H1 (cell line): Measurements from ENCODE around the gene DCLRE1A. TPM values are rescaled to one million over a fixed set of nuclear protein-coding genes. Genes with fewer than 3 reads are reported as not detected.
A peak's percentile ranks its signal among the peaks of the same experiment; 100 is the strongest.

Source experiments
- CTCF ChIA-PET: fragments of 300-600 bp; sonication (Branson Sonifier 250); formaldehyde crosslinking; loops from one replicate; lab custom pipeline; 2021; ENCODE audit not compliant: partially characterized antibody; lab: Charles Lee
- POLR2A ChIA-PET: fragments of 300-600 bp; sonication (Branson Sonifier 250); formaldehyde crosslinking; loops from one replicate; lab custom pipeline; 2021; ENCODE audit warnings: inconsistent platforms; ENCODE audit not compliant: partially characterized antibody; lab: Charles Lee
- DNase-seq, 2 experiments: peaks; one replicate each; pipeline versions ENCODE4 v3.0.0 to v3.0.0-alpha.2; 2010 to 2022; ENCODE audit warnings: low spot score in 2 of 2, low read depth in 1 of 2, mixed read lengths in 1 of 2
- FAIRE-seq: peaks from 2 replicates; lab custom pipeline; 2011; peaks lifted over from hg19 to GRCh38; lab: Jason Lieb, UNC
- H2AFZ ChIP-seq: 2 replicates; pipeline ENCODE4 v1.8.1; 2012; ENCODE audit warnings: low read length, inconsistent platforms
- H2AK5ac ChIP-seq: 2 replicates; pipeline ENCODE4 v1.6.1; 2013; ENCODE audit warnings: low read depth, low read length
- H2BK120ac ChIP-seq: replicated peaks from 2 replicates; pipeline ENCODE3; 2013; ENCODE audit warnings: low read depth, low read length, inconsistent platforms
- H2BK12ac ChIP-seq: 2 replicates; pipeline ENCODE4 v1.6.1; 2013; ENCODE audit warnings: low read depth, low read length
- H2BK15ac ChIP-seq: 2 replicates; pipeline ENCODE4 v1.6.1; 2013; ENCODE audit warnings: low read length
- H2BK20ac ChIP-seq: 2 replicates; pipeline ENCODE4 v1.6.1; 2013; ENCODE audit warnings: low read length
- H2BK5ac ChIP-seq: 2 replicates; pipeline ENCODE4 v1.6.1; 2013; ENCODE audit warnings: low read depth, low read length
- H3K14ac ChIP-seq: 2 replicates; pipeline ENCODE4 v1.6.1; 2013; ENCODE audit warnings: inconsistent platforms; ENCODE audit not compliant: insufficient read length
- H3K18ac ChIP-seq: 2 replicates; pipeline ENCODE4 v1.6.1; 2013; ENCODE audit warnings: low read length; ENCODE audit errors: extremely low read depth
- H3K23ac ChIP-seq: 2 replicates; pipeline ENCODE4 v1.6.1; 2013; ENCODE audit warnings: inconsistent platforms; ENCODE audit not compliant: insufficient read length
- H3K23me2 ChIP-seq: 2 replicates; pipeline ENCODE4 v1.6.1; 2013; ENCODE audit warnings: low read depth, low read length
- H3K27ac ChIP-seq: 2 replicates; pipeline ENCODE4 v1.6.1; 2011; ENCODE audit warnings: low read depth, low read length, inconsistent platforms
- H3K27me3 ChIP-seq, 4 experiments: replicated peaks in 1 of 4; 1 replicate in 1 of 4; 2 replicates in 3 of 4; pipeline versions ENCODE4 v1.6.1 to v1.8.1; 2011 to 2013; ENCODE audit warnings: low read length in 3 of 4, mild to moderate bottlenecking in 3 of 4, inconsistent platforms in 2 of 4, mixed read lengths in 2 of 4, moderate library complexity in 1 of 4; ENCODE audit not compliant: control insufficient read depth in 3 of 4, insufficient read depth in 3 of 4; ENCODE audit errors: extremely low read depth in 1 of 4
- H3K36me3 ChIP-seq, 4 experiments: 2 replicates each; pipeline versions ENCODE4 v1.6.1 to v1.8.1; 2011 to 2013; ENCODE audit warnings: mild to moderate bottlenecking in 4 of 4, low read length in 3 of 4, moderate library complexity in 2 of 4, control low read depth in 1 of 4, inconsistent platforms in 1 of 4; ENCODE audit not compliant: insufficient read depth in 4 of 4, control insufficient read depth in 2 of 4
- H3K4ac ChIP-seq: replicated peaks from 2 replicates; pipeline ENCODE3; 2013; ENCODE audit warnings: low read length, low read depth, mixed read lengths, inconsistent platforms; ENCODE audit not compliant: insufficient read length
- H3K4me1 ChIP-seq, 4 experiments: replicated peaks in 1 of 4; 1 replicate in 1 of 4; 2 replicates in 3 of 4; pipeline versions ENCODE4 v1.6.1 to v1.8.1; 2011 to 2013; ENCODE audit warnings: low read length in 3 of 4, inconsistent platforms in 2 of 4, mixed read lengths in 1 of 4; ENCODE audit not compliant: insufficient read depth in 4 of 4, control insufficient read depth in 3 of 4
- H3K4me2 ChIP-seq, 2 experiments: 2 replicates each; pipeline versions ENCODE4 v1.6.1 to v1.8.1; 2011 to 2013; ENCODE audit warnings: low read depth in 2 of 2, low read length in 2 of 2, control low read depth in 1 of 2, inconsistent platforms in 1 of 2, mild to moderate bottlenecking in 1 of 2; ENCODE audit not compliant: insufficient read depth in 1 of 2
- H3K4me3 ChIP-seq, 4 experiments: fragments of 200-600, 300-600 bp in 1 of 4; sonication (generic), shearing (Covaris generic), sonication (Bioruptor Twin) in 1 of 4; 2 replicates each; pipeline versions ENCODE4 v1.5.1 to v1.8.1; 2011 to 2016; ENCODE audit warnings: low read length in 4 of 4, low read depth in 3 of 4, control low read depth in 2 of 4, inconsistent platforms in 2 of 4, mild to moderate bottlenecking in 2 of 4, mixed read lengths in 1 of 4, moderate library complexity in 1 of 4; ENCODE audit not compliant: insufficient read depth in 2 of 4; ENCODE audit errors: extremely low read depth in 1 of 4
- H3K56ac ChIP-seq: replicated peaks from 2 replicates; pipeline ENCODE3; 2013; ENCODE audit warnings: low read depth, mild to moderate bottlenecking, mixed read lengths, low read length, inconsistent platforms; ENCODE audit not compliant: insufficient read length
- H3K79me1 ChIP-seq: 2 replicates; pipeline ENCODE4 v1.6.1; 2013; ENCODE audit warnings: low read depth, low read length, control low read depth
- H3K79me2 ChIP-seq, 2 experiments: 2 replicates each; pipeline versions ENCODE4 v1.6.1 to v1.8.1; 2012 to 2013; ENCODE audit warnings: low read length in 2 of 2, mild to moderate bottlenecking in 2 of 2, inconsistent platforms in 1 of 2; ENCODE audit not compliant: insufficient read depth in 2 of 2, control insufficient read depth in 1 of 2
- H3K9ac ChIP-seq, 4 experiments: replicated peaks in 1 of 4; 1 replicate in 1 of 4; 2 replicates in 3 of 4; pipeline versions ENCODE4 v1.6.1 to v1.8.1; 2011 to 2013; ENCODE audit warnings: low read depth in 3 of 4, low read length in 3 of 4, control low read depth in 2 of 4, mild to moderate bottlenecking in 2 of 4, moderate library complexity in 2 of 4, inconsistent platforms in 1 of 4; ENCODE audit errors: extremely low read depth in 1 of 4
- H3K9me3 ChIP-seq, 2 experiments: 2 replicates each; pipeline versions ENCODE4 v1.6.1 to v1.8.1; 2012 to 2013; ENCODE audit warnings: mild to moderate bottlenecking in 2 of 2, moderate library complexity in 2 of 2, control low read depth in 1 of 2, inconsistent platforms in 1 of 2, low read depth in 1 of 2, low read length in 1 of 2, mixed read lengths in 1 of 2; ENCODE audit not compliant: insufficient read depth in 2 of 2
- H4K20me1 ChIP-seq, 2 experiments: replicated peaks in 1 of 2; 2 replicates each; pipeline versions ENCODE3 to v1.8.1; 2011 to 2013; ENCODE audit warnings: inconsistent platforms in 2 of 2, low read length in 2 of 2, mild to moderate bottlenecking in 1 of 2; ENCODE audit not compliant: insufficient read depth in 2 of 2, control insufficient read depth in 1 of 2
- H4K5ac ChIP-seq: 2 replicates; pipeline ENCODE4 v1.6.1; 2013; ENCODE audit warnings: low read length, low read depth, mixed read lengths, inconsistent platforms; ENCODE audit not compliant: insufficient read length
- H4K8ac ChIP-seq: 2 replicates; pipeline ENCODE4 v1.8.0; 2013; ENCODE audit warnings: mild to moderate bottlenecking, moderate library complexity, low read length, inconsistent platforms; ENCODE audit not compliant: insufficient read depth; ENCODE audit errors: extremely low read depth
- H4K91ac ChIP-seq: replicated peaks from 2 replicates; pipeline ENCODE3; 2013; ENCODE audit warnings: low read length, mixed read lengths, inconsistent platforms; ENCODE audit not compliant: insufficient read length
- BACH1 ChIP-seq: IDR thresholded peaks from 2 replicates; pipeline ENCODE4 v1.6.1; 2012; ENCODE audit warnings: low read length, improper control_type of control experiment
- CTBP2 ChIP-seq: IDR thresholded peaks from 2 replicates; pipeline ENCODE4 v1.7.0; 2011; ENCODE audit warnings: borderline replicate concordance, mild to moderate bottlenecking, moderate library complexity, mixed read lengths, low read length; ENCODE audit not compliant: insufficient read depth, insufficient read length
- GABPA ChIP-seq: IDR thresholded peaks from 2 replicates; pipeline ENCODE4 v1.6.1; 2011; ENCODE audit warnings: mild to moderate bottlenecking, low read length, moderate library complexity, borderline replicate concordance; ENCODE audit not compliant: insufficient read depth
- JUND ChIP-seq: IDR thresholded peaks from 2 replicates; pipeline ENCODE4 v1.6.1; 2011; ENCODE audit warnings: mild to moderate bottlenecking, improper control_type of control experiment, low read length
- KDM1A ChIP-seq: fragments of 200-600, 300-600 bp; sonication (generic); IDR thresholded peaks from 2 replicates; pipeline ENCODE4 v1.7.1; 2016; ENCODE audit warnings: mild to moderate bottlenecking, low read length, borderline replicate concordance
- KDM4A ChIP-seq: IDR thresholded peaks from one replicate; pipeline ENCODE4 v1.7.1; 2012; ENCODE audit warnings: low read depth, mild to moderate bottlenecking, moderate library complexity, low read length, inconsistent platforms; ENCODE audit not compliant: severe bottlenecking
- MAFK ChIP-seq: IDR thresholded peaks from 2 replicates; pipeline ENCODE4 v1.6.1; 2012; ENCODE audit warnings: low read depth, mild to moderate bottlenecking, improper control_type of control experiment, low read length
- POLR2A ChIP-seq, 2 experiments: IDR thresholded peaks; 1 replicate in 1 of 2; 2 replicates in 1 of 2; pipeline ENCODE4 v1.6.1; 2011; ENCODE audit warnings: low read depth in 2 of 2, low read length in 2 of 2, mild to moderate bottlenecking in 2 of 2; ENCODE audit errors: control extremely low read depth in 1 of 2
- RNF2 ChIP-seq: fragments of 200-900, 300-1000 bp; sonication (generic); IDR thresholded peaks from 2 replicates; pipeline ENCODE4 v1.7.1; 2016; ENCODE audit warnings: borderline replicate concordance, low read depth, mild to moderate bottlenecking, antibody characterized with exemption, low read length; ENCODE audit not compliant: poor library complexity, severe bottlenecking; ENCODE audit errors: missing control alignments
- RXRA ChIP-seq: IDR thresholded peaks from 2 replicates; pipeline ENCODE4 v1.6.1; 2011; ENCODE audit warnings: low read depth, mild to moderate bottlenecking, low read length, moderate library complexity; ENCODE audit not compliant: insufficient read depth
- SIX5 ChIP-seq: IDR thresholded peaks from 2 replicates; pipeline ENCODE4 v1.6.1; 2011; ENCODE audit warnings: mild to moderate bottlenecking, low read depth, low read length
- YY1 ChIP-seq: IDR thresholded peaks from 2 replicates; pipeline ENCODE4 v1.6.1; 2011; ENCODE audit warnings: low read depth, mild to moderate bottlenecking, low read length
- WGBS, 2 experiments: shearing (Covaris generic) in 1 of 2; methylation state at CpG; one replicate each; pipeline versions ENCODE4 v1.1.6 to v1.1.7; 2013 to 2015; ENCODE audit warnings: low lambda C conversion rate in 2 of 2, mixed read lengths in 2 of 2, inconsistent platforms in 1 of 2, low coverage in 1 of 2, missing lambda C conversion rate in 1 of 2; ENCODE audit not compliant: insufficient replicate concordance in 2 of 2, insufficient coverage in 1 of 2, insufficient read length in 1 of 2; ENCODE audit errors: extremely low coverage in 1 of 2, missing lambda C conversion rate in 1 of 2; 5-methylcytosine and 5-hydroxymethylcytosine counted together
- polyA plus RNA-seq, 7 experiments: library from polyadenylated mRNA; depleted of rRNA in 3 of 7; stranded (reverse) in 5 of 7; unstranded in 2 of 7; fragments of >200 nt in 5 of 7; fragments of 200-250 nt in 2 of 7; gene quantifications; 1 replicate in 5 of 7; 2 replicates in 1 of 7; 4 replicates in 1 of 7; pipeline versions ENCODE4 v1.2.1 to v1.2.3, GENCODE V29; 2011 to 2013; ENCODE audit warnings: missing spikeins in 2 of 7, mixed read lengths in 2 of 7
- total RNA-seq: library from RNA; stranded (reverse); fragmentation: NEBNext Ultra II Directional; extraction: Animal tissue kit (Norgen Biotek cat#: 25700); gene quantifications from 2 replicates; pipeline ENCODE4 v1.2.1, GENCODE V29; 2021
- TF ChIP-seq, protein P1 (sequence below): IDR thresholded peaks from 2 replicates; pipeline ENCODE4 v1.6.1; 2012; ENCODE audit warnings: inconsistent platforms

The DCLRE1A gene
- total and polyA plus RNA-seq, 2 of the 8 experiments (the other 6 are each of a cell fraction or from before 2014, with no cell fraction given): 8.1 to 10.1 TPM

- ChIA-PET CTCF (interaction anchor here (0.6 to 5.1 kb wide), 4 partner anchors 10 to 298 kb away, joined by 3 to 29 read pairs (median 3); no protein-coding TSS in a partner anchor), POLR2A (no interaction called here)
- Histone ChIP-seq H3K4me3 (no peak overlapping the region), H3K27me3 (no peaks in the 10 kb centered on the region), H3K23ac (no peak overlapping the region), H4K5ac (no peak overlapping the region), H2BK120ac (no peak overlapping the region), H2BK20ac (no peak overlapping the region), H3K18ac (no peak overlapping the region), H2BK12ac (no peak overlapping the region), H3K4ac (no peak overlapping the region), H3K4me2 (no peak overlapping the region), H2BK5ac (no peak overlapping the region), H4K20me1 (no peaks in the 10 kb centered on the region), H3K9ac (no peak overlapping the region), H3K4me1 (no peaks in the 10 kb centered on the region), H4K91ac (no peak overlapping the region), H3K9me3 (no peaks in the 10 kb centered on the region), H2AK5ac (no peak overlapping the region), H4K8ac (no peak overlapping the region), H3K27ac (no peak overlapping the region), H2BK15ac (no peak overlapping the region), H3K14ac (no peak overlapping the region), H3K23me2 (no peaks in the 10 kb centered on the region), H3K79me1 (no peaks in the 10 kb centered on the region), H2AFZ (peak overlapping the region; percentile 94; the same call in 1 of the 2 replicates), H3K36me3 (no peaks in the 10 kb centered on the region), H3K56ac (no peak overlapping the region), H3K79me2 (no peaks in the 10 kb centered on the region)
- 92% methylated on average over 9 of the region's 9 CpGs; no CpG with 5 or more reads in 1 of the 2 experiments for WGBS, 2 experiments
- TF ChIP-seq CTBP2: no peak
- no peak for TF ChIP-seq SIX5
- TF ChIP-seq RXRA: no peak
- TF ChIP-seq, protein P1, sequence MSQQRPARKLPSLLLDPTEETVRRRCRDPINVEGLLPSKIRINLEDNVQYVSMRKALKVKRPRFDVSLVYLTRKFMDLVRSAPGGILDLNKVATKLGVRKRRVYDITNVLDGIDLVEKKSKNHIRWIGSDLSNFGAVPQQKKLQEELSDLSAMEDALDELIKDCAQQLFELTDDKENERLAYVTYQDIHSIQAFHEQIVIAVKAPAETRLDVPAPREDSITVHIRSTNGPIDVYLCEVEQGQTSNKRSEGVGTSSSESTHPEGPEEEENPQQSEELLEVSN: no peak
- no peak for TF ChIP-seq JUND
- TF ChIP-seq KDM1A: no peak
- no peak for TF ChIP-seq YY1
- TF ChIP-seq GABPA: no peak
- TF ChIP-seq RNF2: no peak
- peak; percentile 91 for TF ChIP-seq BACH1
- no peak for TF ChIP-seq KDM4A
- TF ChIP-seq POLR2A (IDR thresholded peaks at IDR 0.05; ENCODE audit: control extremely low read depth in 1 of 2, low read depth in 2 of 2, low read length in 2 of 2): no peak
- TF ChIP-seq MAFK: peak; percentile 50; the same call in 1 of the 2 replicates
- FAIRE-seq (no peak), DNase-seq (no peak)
Observed at GRCh38 chr10:113788604-113789083, 65.2 kb downstream of the DCLRE1A start.
